Smooth muscle cell (in vitro differentiated cells): ENCODE results near the gene ERBB4. TPM values are rescaled to one million over a fixed set of nuclear protein-coding genes. Genes with fewer than 3 reads are reported as not detected.

Source experiments
- DNase-seq: peaks from one replicate; lab custom pipeline; 2025; ENCODE audit not compliant: unreplicated experiment; lab: John Stamatoyannopoulos, UW
- H2AFZ ChIP-seq: fragments of 200-600 bp; sonication (generic); 2 replicates; pipeline ENCODE4 v1.6.0; 2016; ENCODE audit warnings: antibody characterized with exemption, low read depth, mild to moderate bottlenecking
- H3F3A ChIP-seq: fragments of 200-600 bp; sonication (generic); 2 replicates; pipeline ENCODE4 v1.6.0; 2017; ENCODE audit warnings: antibody characterized with exemption, low read depth
- H3K27ac ChIP-seq: fragments of 200-600 bp; sonication (generic); 2 replicates; pipeline ENCODE4 v1.5.1; 2016; ENCODE audit warnings: low read depth, mild to moderate bottlenecking
- H3K27me3 ChIP-seq: fragments of 200-600 bp; sonication (generic); 2 replicates; pipeline ENCODE4 v1.6.1; 2016; ENCODE audit warnings: low read depth, mild to moderate bottlenecking
- H3K36me3 ChIP-seq: fragments of 200-600 bp; sonication (generic); 2 replicates; pipeline ENCODE4 v1.5.1; 2016; ENCODE audit warnings: low read depth
- H3K4me1 ChIP-seq: fragments of 200-600 bp; sonication (generic); 2 replicates; pipeline ENCODE4 v1.5.1; 2016; ENCODE audit warnings: low read depth
- H3K4me2 ChIP-seq: fragments of 200-600 bp; sonication (generic); 2 replicates; pipeline ENCODE4 v1.6.0; 2016; ENCODE audit warnings: mild to moderate bottlenecking
- H3K4me3 ChIP-seq: fragments of 200-600 bp; sonication (generic); 2 replicates; pipeline ENCODE4 v1.5.1; 2016; ENCODE audit warnings: mild to moderate bottlenecking
- H3K79me2 ChIP-seq: fragments of 200-600 bp; sonication (generic); 2 replicates; pipeline ENCODE4 v1.6.0; 2016; ENCODE audit warnings: low read depth, mild to moderate bottlenecking
- H3K9ac ChIP-seq: fragments of 200-600 bp; sonication (generic); 2 replicates; pipeline ENCODE4 v1.6.0; 2016; ENCODE audit warnings: low read depth
- H3K9me3 ChIP-seq: fragments of 200-600 bp; sonication (generic); replicated peaks from 2 replicates; pipeline ENCODE4 v1.5.1; 2016; ENCODE audit warnings: low read depth
- H4K20me1 ChIP-seq: fragments of 200-600 bp; sonication (generic); 2 replicates; pipeline ENCODE4 v1.6.0; 2016; ENCODE audit warnings: low read depth
- CTCF ChIP-seq: fragments of 200-600 bp; sonication (generic); IDR thresholded peaks from 2 replicates; pipeline ENCODE4 v1.5.1; 2017; ENCODE audit warnings: borderline replicate concordance, mild to moderate bottlenecking, antibody characterized with exemption; ENCODE audit not compliant: insufficient read depth, poor library complexity, severe bottlenecking
- WGBS: methylation state at CpG from one replicate; pipeline ENCODE4 v1.1.7; 2016; ENCODE audit warnings: low lambda C conversion rate; 5-methylcytosine and 5-hydroxymethylcytosine counted together
- polyA plus RNA-seq: library from polyadenylated mRNA; unstranded; fragments of >200 nt; fragmentation: Nextera tagmentation; extraction: Ambion mirVana; gene quantifications from 2 replicates; pipeline ENCODE4 v1.2.1, GENCODE V29; 2016
- total RNA-seq: library from RNA; depleted of rRNA; stranded (reverse); fragments of >200 nt; gene quantifications from 2 replicates; pipeline ENCODE4 v1.2.3, GENCODE V29; 2014

ERBB4 gene
- total and polyA plus RNA-seq, 2 experiments from 2014 or later, result 0.67 TPM; not detected in 1

GRCh38 chr2:212495046-212495445 is 43.6 kb downstream of the ERBB4 start:
- TF ChIP-seq CTCF, result no peak
- no peaks in the 10 kb centered on the region for H4K20me1 ChIP-seq
- H3K79me2 ChIP-seq, result no peaks in the 10 kb centered on the region
- H3K9me3 ChIP-seq, result no peaks in the 10 kb centered on the region
- no peaks in the 10 kb centered on the region for H3K36me3 ChIP-seq
- H2AFZ ChIP-seq, result no peak overlapping the region
- H3K4me1 ChIP-seq, result no peaks in the 10 kb centered on the region
- WGBS, result 86% methylated on average over 1 of the region's 1 CpG
- no peak overlapping the region for H3K27ac ChIP-seq
- H3K27me3 ChIP-seq, result no peaks in the 10 kb centered on the region
- no peak for DNase-seq
- H3K9ac ChIP-seq, result no peak overlapping the region
- no peaks in the 10 kb centered on the region for H3F3A ChIP-seq
- no peak overlapping the region for H3K4me3 ChIP-seq
- H3K4me2 ChIP-seq, result no peak overlapping the region

DNA sequence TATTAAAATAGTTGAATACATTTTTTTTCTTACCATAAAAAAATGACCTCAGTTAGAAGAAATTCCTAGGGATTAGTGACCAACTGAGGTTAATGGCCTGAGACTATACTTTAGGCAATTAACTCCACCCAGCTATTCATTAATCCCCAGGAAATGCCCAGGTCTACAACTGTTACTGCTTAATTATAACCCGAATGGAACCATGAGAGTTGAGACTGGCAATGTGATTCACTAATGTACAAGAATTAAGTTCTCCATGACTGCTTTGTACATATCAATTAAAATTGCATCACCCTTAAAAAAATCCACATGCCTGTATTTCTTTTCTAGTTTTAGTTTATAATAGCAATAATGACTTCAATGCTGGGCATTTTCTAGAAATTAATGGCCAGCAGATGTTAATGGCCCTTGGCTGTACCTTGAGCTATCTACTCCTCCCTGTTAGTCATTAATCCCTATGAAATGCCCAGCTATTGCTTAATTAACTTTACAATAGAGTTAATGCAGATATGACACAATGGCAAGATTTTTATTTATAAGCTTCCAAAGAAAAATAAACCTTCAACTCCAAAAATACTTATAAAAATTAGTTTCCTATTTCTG is 44.1 kb downstream of the ERBB4 start:
- H3K4me1 ChIP-seq, result no peaks in the 10 kb centered on the region
- H3F3A ChIP-seq, result no peaks in the 10 kb centered on the region
- DNase-seq, result no peak
- H3K27me3 ChIP-seq, result no peaks in the 10 kb centered on the region
- H3K4me2 ChIP-seq, result no peak overlapping the region
- no peaks in the 10 kb centered on the region for H3K79me2 ChIP-seq
- TF ChIP-seq CTCF, result no peak
- no peak overlapping the region for H3K9ac ChIP-seq
- WGBS, result 58% methylated on average over 1 of the region's 1 CpG
- H3K4me3 ChIP-seq, result no peak overlapping the region
- no peak overlapping the region for H3K27ac ChIP-seq
- no peaks in the 10 kb centered on the region for H3K9me3 ChIP-seq
- H2AFZ ChIP-seq, result no peak overlapping the region
- H4K20me1 ChIP-seq, result no peaks in the 10 kb centered on the region
- H3K36me3 ChIP-seq, result no peaks in the 10 kb centered on the region

DNA sequence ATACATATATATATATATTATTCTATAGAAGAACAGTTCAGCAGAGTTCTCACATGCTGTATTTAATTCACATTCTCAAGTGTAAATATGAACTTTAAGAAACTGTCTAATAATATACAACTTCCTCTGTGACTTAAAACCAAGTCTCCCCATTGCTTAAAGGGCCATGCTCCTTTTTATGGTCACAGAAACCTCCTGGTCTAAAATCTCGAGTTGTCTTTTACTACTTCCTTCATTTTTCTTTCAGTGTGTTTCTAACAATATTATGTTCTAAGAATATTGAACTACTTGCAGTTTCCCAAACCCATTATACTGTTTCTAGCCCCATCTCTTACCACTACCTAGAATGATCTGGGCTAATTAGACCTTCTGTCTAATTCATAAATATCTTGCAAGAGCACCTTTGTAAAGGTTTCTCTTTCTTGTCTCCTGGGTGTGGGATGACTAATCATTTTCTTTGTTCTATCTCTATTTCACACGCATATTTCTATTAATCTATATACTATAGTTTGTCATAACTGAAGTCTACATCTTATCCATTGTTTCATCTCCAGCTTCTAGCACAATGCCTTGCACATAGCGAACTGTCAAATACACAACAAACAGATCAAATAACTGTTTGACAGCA is 48.8 kb downstream of the ERBB4 start:
- Histone ChIP-seq H4K20me1 (no peaks in the 10 kb centered on the region), H3K4me3 (no peak overlapping the region), H2AFZ (no peak overlapping the region), H3K79me2 (no peaks in the 10 kb centered on the region), H3K27me3 (no peaks in the 10 kb centered on the region), H3K27ac (no peak overlapping the region), H3F3A (no peaks in the 10 kb centered on the region), H3K9ac (no peak overlapping the region), H3K36me3 (no peaks in the 10 kb centered on the region), H3K9me3 (no peaks in the 10 kb centered on the region), H3K4me2 (no peak overlapping the region), H3K4me1 (no peaks in the 10 kb centered on the region)
- 94% methylated on average over 3 of the region's 3 CpGs for WGBS
- DNase-seq, result no peak
- no peak for TF ChIP-seq CTCF

- TF ChIP-seq CTCF, result no peak
- Histone ChIP-seq H4K20me1 (no peaks in the 10 kb centered on the region), H3F3A (no peaks in the 10 kb centered on the region), H3K27ac (no peak overlapping the region), H3K9ac (no peak overlapping the region), H3K27me3 (no peaks in the 10 kb centered on the region), H3K4me2 (no peak overlapping the region), H3K36me3 (no peaks in the 10 kb centered on the region), H3K4me1 (no peaks in the 10 kb centered on the region), H3K4me3 (no peak overlapping the region), H3K9me3 (no peaks in the 10 kb centered on the region), H2AFZ (no peak overlapping the region), H3K79me2 (no peaks in the 10 kb centered on the region)
- no peak for DNase-seq
- WGBS, result 94% methylated on average over 2 of the region's 2 CpGs
Observed at GRCh38 chr2:212488611-212489010, 50.0 kb downstream of the ERBB4 start.
